Measurements from ENCODE around the gene CDK17. TPM values are rescaled to one million over a fixed set of nuclear protein-coding genes. Genes with fewer than 3 reads are reported as not detected.

The CDK17 gene
- total and polyA plus RNA-seq, 2 donors (not counting 1 experiment from before 2014, with no cell fraction given) = 15.6 to 87.8 TPM

- TF ChIP-seq EZH2 (IDR thresholded peaks at IDR 0.05; ENCODE audit: borderline replicate concordance, insufficient read depth, low read depth, low read length, poor library complexity, severe bottlenecking) = no peak
- peak; percentile 77 for TF ChIP-seq CTCF (IDR thresholded peaks at IDR 0.05)
- H3K9me3 Mint-ChIP-seq (ENCODE audit: insufficient read depth) = no peaks in the 10 kb centered on the region
These were observed 1.0 kb upstream of the CDK17 start for GRCh38 chr12:96401076-96401871.

More at GRCh38 chr12:96401076-96401871, 1.0 kb upstream of the CDK17 start:
- ATAC-seq (ENCODE audit: low read depth) = peak; percentile 9
- Mint-ChIP-seq H3K27ac (peak overlapping the region; percentile 90), H3K4me3 (peak overlapping the region; percentile 93), H3K4me1 (peaks cover 45% of the 10 kb centered on the region), H3K27me3 (no peaks in the 10 kb centered on the region)
- ChIA-PET POLR2A (interaction anchor here (0.6 kb wide), 2 partner anchors 54 to 325 kb away, joined by 4 to 8 read pairs; no protein-coding TSS in a partner anchor), CTCF (interaction anchor here (0.8 to 4.7 kb wide), 13 partner anchors 10 to 380 kb away, joined by 3 to 37 read pairs (median 4); no protein-coding TSS in a partner anchor)
- Histone ChIP-seq H3K9ac (ENCODE audit: low read length) (peak overlapping the region; percentile 71), H3K9me3 (ENCODE audit: control extremely low read depth in 1 of 3, control insufficient read depth in 2 of 3, insufficient read depth in 1 of 3, low read length in 2 of 3) (no peaks in the 10 kb centered on the region), H3K36me3 (replicated peaks in 1 of 2; ENCODE audit: control extremely low read depth in 1 of 2, control insufficient read depth in 1 of 2, extremely low read depth in 1 of 2, insufficient read depth in 2 of 2, low read length in 1 of 2) (no peaks in the 10 kb centered on the region), H3K27ac (ENCODE audit: low read length in 2 of 2) (peak overlapping the region; percentile 63 to 75), H3K27me3 (replicated peaks in 1 of 4; ENCODE audit: control extremely low read depth in 1 of 4, control insufficient read depth in 3 of 4, insufficient read depth in 4 of 4, low read length in 3 of 4) (no peaks in the 10 kb centered on the region), H4K20me1 (ENCODE audit: control insufficient read depth, insufficient read depth, low read length, poor library complexity, severe bottlenecking) (peaks cover 23% of the 10 kb centered on the region), H3K4me2 (replicated peaks; ENCODE audit: low read depth, low read length, poor library complexity, severe bottlenecking) (peak overlapping the region; percentile 78), H3K79me2 (ENCODE audit: control insufficient read depth, insufficient read depth, low read length) (peaks cover 32% of the 10 kb centered on the region), H2AFZ (ENCODE audit: insufficient read depth, low read depth, low read length, poor library complexity, severe bottlenecking) (peak overlapping the region; percentile 77), H3K4me3 (ENCODE audit: control extremely low read depth in 1 of 5, extremely low read depth in 1 of 5, insufficient read depth in 1 of 5, low read depth in 2 of 5, low read length in 4 of 5) (peak overlapping the region; percentile 71 to 98 (median 80)), H3K4me1 (ENCODE audit: control insufficient read depth in 2 of 2, insufficient read depth in 2 of 2, low read length in 2 of 2) (peaks cover 21 to 22% of the 10 kb centered on the region in 2 donors)
- intact Hi-C loops (cut with micrococcal nuclease) = loop anchor here (1.0 to 10.0 kb wide), 4 partner anchors 88 to 536 kb away; partner anchors contain the start of genes CFAP54, LTA4H and NEDD1
- WGBS (ENCODE audit: insufficient coverage) = 6% methylated on average over 9 of the region's 18 CpGs
- DNase-seq = peak; percentile 80

Measured in B cell (primary cell).